Left lung (tissue), 10 donors: Measurements from ENCODE around the gene FYB1. TPM values are rescaled to one million over a fixed set of nuclear protein-coding genes. Genes with fewer than 3 reads are reported as not detected.
"Not testable (repeated sequence)": the region's sequence is repeated elsewhere in the genome, so short reads cannot be mapped to it uniquely, and the experiment has no call there.

Source experiments
- ATAC-seq: fragments of 200-7000 bp; cut with Tn5 transposase; one replicate; pipeline ENCODE4 v1.9.1; 2020; ENCODE audit warnings: moderate library complexity
- DNase-seq, 4 donors: peaks; one replicate each; pipeline ENCODE4 v3.0.0-alpha.2; 2013 to 2020
- H3K27ac ChIP-seq, 2 donors: fragments of 200-600 bp; sonication (generic) in 1 of 2; one replicate each; pipeline versions ENCODE4 v1.5.0 to v1.8.0; 2020 to 2021
- H3K27me3 ChIP-seq, 2 donors: fragments of 200-600 bp; sonication (generic) in 1 of 2; one replicate each; pipeline versions ENCODE4 v1.5.0 to v1.8.0; 2020 to 2021
- H3K36me3 ChIP-seq, 2 donors: fragments of 200-600 bp; sonication (generic) in 1 of 2; one replicate each; pipeline versions ENCODE4 v1.5.0 to v1.8.0; 2020 to 2021
- H3K4me1 ChIP-seq, 2 donors: fragments of 200-600 bp; one replicate each; pipeline ENCODE4 v1.8.0; 2021
- H3K4me3 ChIP-seq, 2 donors: fragments of 200-600 bp; sonication (generic) in 1 of 2; one replicate each; pipeline versions ENCODE4 v1.5.0 to v1.8.0; 2020 to 2021; ENCODE audit warnings: mild to moderate bottlenecking in 1 of 2
- H3K9me3 ChIP-seq, 2 donors: fragments of 200-600 bp; sonication (generic) in 1 of 2; one replicate each; pipeline versions ENCODE4 v1.5.0 to v1.8.0; 2020 to 2021
- intact Hi-C, 2 donors: fragments of 100-400 bp; cut with DNase I; formaldehyde crosslinking; loops; one replicate each; pipeline versions ENCODE4 v1.11.2 to v1.14.2; 2022
- polyA plus RNA-seq, 6 donors: library from polyadenylated mRNA; unstranded; fragments of 120-200 nt; gene quantifications; one replicate each; pipeline ENCODE4 v1.2.1, GENCODE V29; 2013; ENCODE audit not compliant: insufficient read length in 6 of 6
- total RNA-seq, 2 donors: library from RNA; stranded (reverse); fragmentation: NEBNext Ultra II Directional; extraction: Animal tissue kit (Norgen Biotek cat#: 25700); gene quantifications; one replicate each; pipeline ENCODE4 v1.2.1, GENCODE V29; 2021
- TF ChIP-seq, protein P1 (sequence below), 2 donors: fragments of 200-600 bp; sonication (generic) in 1 of 2; IDR thresholded peaks; one replicate each; pipeline versions ENCODE4 v1.5.0 to v1.8.0; 2021; ENCODE audit warnings: antibody characterized with exemption in 2 of 2
- donor health status: DM: no; HTN: yes; CAD: no.
- donor health status: DM: no; HTN: no; CAD: no.

Gene FYB1
- total and polyA plus RNA-seq, 8 donors, result 3.4 to 93.7 (median 4.4) TPM

DNA sequence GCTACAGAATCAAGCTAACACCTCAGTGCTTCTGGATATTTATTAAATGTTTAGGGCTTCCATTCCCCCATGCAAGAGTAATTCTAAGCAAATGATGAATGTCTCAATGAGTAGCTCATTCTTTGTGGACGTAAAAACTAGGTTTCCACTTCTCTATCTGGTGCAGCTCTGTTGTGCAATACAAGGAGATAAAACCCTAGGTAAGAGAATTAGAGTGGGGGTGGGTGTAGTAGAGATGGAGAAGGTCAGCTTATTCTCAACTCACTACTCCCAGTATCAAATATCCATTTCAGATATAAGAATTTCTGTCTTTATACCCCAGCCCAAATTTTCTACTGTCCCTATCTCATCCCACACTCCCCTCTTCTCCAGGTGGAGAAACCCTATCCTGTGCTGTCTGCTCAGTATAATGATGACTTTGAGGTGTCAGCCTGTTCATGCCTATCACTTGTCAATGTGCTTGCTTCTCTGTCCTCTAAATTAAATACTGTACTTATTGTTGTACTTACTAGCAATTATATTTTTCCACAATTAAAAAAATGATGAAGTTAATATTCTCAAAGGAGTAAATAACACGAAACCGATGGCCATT is 4.3 kb upstream of the FYB1 start:
- Histone ChIP-seq H3K27me3 (no peaks in the 10 kb centered on the region), H3K4me3 (no peak overlapping the region), H3K36me3 (no peaks in the 10 kb centered on the region), H3K9me3 (no peaks in the 10 kb centered on the region), H3K4me1 (peaks cover 0 to 51% of the 10 kb centered on the region in 2 donors), H3K27ac (peak overlapping the region; percentile 5 to 85)
- intact Hi-C loops, result loop anchor here in 1 of 2 donors (10.0 kb wide), 1 partner anchor 341 kb away; no protein-coding TSS in a partner anchor
- no peak for ATAC-seq
- TF ChIP-seq, protein P1, sequence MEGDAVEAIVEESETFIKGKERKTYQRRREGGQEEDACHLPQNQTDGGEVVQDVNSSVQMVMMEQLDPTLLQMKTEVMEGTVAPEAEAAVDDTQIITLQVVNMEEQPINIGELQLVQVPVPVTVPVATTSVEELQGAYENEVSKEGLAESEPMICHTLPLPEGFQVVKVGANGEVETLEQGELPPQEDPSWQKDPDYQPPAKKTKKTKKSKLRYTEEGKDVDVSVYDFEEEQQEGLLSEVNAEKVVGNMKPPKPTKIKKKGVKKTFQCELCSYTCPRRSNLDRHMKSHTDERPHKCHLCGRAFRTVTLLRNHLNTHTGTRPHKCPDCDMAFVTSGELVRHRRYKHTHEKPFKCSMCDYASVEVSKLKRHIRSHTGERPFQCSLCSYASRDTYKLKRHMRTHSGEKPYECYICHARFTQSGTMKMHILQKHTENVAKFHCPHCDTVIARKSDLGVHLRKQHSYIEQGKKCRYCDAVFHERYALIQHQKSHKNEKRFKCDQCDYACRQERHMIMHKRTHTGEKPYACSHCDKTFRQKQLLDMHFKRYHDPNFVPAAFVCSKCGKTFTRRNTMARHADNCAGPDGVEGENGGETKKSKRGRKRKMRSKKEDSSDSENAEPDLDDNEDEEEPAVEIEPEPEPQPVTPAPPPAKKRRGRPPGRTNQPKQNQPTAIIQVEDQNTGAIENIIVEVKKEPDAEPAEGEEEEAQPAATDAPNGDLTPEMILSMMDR (IDR thresholded peaks at IDR 0.05), result no peak
- no peak for DNase-seq

DNA sequence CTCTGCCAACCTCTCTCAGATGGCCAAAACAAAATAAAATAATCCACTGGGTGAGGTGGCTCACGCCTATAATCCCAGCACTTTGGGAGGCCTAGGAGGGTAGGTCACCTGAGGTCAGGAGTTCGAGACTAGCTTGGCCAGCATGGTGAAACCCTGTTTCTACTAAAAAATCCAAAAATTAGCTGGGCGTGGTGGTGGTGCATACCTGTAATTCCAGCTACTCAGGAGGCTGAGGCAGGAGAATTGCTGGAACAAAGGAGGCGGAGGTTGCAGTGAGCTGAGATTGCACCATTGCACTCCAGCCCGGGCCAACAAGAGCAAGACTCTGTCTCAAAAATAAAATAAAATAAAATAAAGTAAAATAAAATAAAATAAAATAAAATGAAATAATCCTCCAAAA is 2.3 kb upstream of the FYB1 start:
- DNase-seq, H3K36me3 ChIP-seq, H3K27me3 ChIP-seq, H3K9me3 ChIP-seq, H3K27ac ChIP-seq, H3K4me3 ChIP-seq, ATAC-seq: not testable (repeated sequence)
- H3K4me1 ChIP-seq, result peaks cover 0 to 55% of the 10 kb centered on the region in 2 donors
- intact Hi-C loops, result loop anchor here in 1 of 2 donors (10.0 kb wide), 1 partner anchor 343 kb away; no protein-coding TSS in a partner anchor

DNA sequence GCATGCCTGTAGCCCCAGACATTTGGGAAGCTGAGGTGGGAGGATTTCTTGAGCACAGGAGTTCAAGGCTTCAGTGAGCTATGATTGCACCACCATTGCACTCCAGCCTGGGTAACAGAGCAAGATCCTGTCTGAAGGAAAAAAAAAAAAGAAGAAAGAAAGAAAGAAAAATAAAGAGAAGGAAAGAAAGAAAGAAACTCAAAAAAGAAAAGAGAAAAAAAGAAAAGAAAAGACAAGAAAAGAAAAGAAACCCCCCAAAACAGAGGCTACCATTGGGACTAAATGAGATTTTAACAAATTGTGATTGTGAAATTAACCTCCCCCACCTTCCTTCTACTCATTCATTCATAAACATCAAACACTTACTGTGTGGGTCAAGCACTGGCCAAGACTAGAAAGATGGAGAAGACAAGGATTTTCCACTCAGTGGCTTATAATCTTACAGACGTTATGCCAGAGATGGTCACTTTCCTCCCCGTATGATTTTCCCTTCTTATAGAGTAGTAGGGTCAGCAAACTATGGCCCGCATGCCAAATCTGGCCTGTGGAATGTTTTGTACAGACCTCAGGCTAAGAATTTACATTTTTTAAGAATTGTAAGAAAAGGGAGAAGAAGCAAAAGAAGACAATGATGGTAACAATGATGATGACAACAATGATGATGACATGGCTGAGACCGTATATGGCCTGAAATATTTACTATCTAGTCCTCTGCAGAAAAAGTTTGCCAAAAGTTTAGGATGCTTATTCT is 1.1 kb upstream of the FYB1 start:
- intact Hi-C loops, result loop anchor here in 1 of 2 donors (10.0 kb wide), 1 partner anchor 344 kb away; no protein-coding TSS in a partner anchor

DNA sequence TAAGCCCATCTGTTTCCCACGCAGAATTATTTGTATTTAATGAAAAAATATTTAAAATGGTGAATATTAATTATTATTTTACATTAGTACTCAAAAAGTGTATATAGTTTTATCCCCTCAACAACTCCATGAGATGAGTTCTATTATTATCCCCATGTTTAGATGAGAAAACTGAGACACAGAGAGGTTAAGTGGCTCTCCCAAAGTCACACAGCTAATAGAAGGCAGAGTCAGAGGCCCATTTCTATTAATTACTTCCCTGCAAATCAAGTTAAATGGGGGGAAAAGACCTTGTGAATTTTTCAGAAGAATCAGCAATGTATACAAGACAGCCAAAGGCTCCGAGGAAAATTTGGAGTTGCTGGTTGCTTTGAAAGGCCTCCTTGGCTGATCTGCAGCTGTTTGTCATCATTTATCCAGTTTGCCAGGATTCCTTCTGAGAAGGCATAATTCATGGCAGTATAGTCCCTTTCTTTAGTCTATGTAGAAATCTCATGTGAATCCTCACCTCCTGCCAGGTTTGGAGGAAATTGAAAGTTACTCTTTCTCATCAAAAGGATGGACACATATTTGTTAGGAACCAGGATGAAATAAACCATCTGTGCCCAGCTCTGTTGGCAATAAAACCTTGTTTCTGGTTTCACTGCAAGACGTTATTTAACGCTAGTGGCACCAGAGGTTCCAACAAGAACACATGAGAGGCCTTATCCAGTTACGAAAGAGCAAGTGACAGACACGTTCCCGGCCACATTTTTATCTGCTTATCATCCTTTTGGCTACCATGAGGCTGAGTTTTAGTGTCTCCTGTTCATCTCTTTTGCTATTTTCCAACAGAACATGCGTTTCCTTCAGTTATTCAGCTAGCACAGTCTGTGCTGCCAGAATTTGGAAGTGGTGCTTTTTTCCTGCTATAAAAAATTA is 621 bp downstream of the FYB1 start:
- TF ChIP-seq, protein P1 (IDR thresholded peaks at IDR 0.05), result no peak
- Histone ChIP-seq H3K27me3 (no peaks in the 10 kb centered on the region), H3K4me1 (peaks cover 0 to 69% of the 10 kb centered on the region in 2 donors), H3K4me3 (peak overlapping the region in 1 of 2 donors; percentile 53), H3K36me3 (no peaks in the 10 kb centered on the region), H3K27ac (peak overlapping the region in 1 of 2 donors; percentile 87), H3K9me3 (no peaks in the 10 kb centered on the region)
- peak; percentile 14 for ATAC-seq
- intact Hi-C loops, result loop anchor here in 1 of 2 donors (10.0 kb wide), 1 partner anchor 66 kb away; no protein-coding TSS in a partner anchor
- DNase-seq, result peak in 2 of 4 donors; percentile 32 to 36

More for the DNA sequence above, 1.1 kb upstream of the FYB1 start:
- DNase-seq (no peak), ATAC-seq (no peak)
- Histone ChIP-seq H3K4me3 (no peak overlapping the region), H3K9me3 (no peaks in the 10 kb centered on the region), H3K36me3 (no peaks in the 10 kb centered on the region), H3K4me1 (peaks cover 0 to 62% of the 10 kb centered on the region in 2 donors), H3K27ac (peak overlapping the region in 1 of 2 donors; percentile 87), H3K27me3 (no peaks in the 10 kb centered on the region)
- TF ChIP-seq, protein P1 (IDR thresholded peaks at IDR 0.05), result no peak
